HEK293 (cell line): ENCODE results near the gene RCOR1.

ENCODE experiments used
- ATF2 ChIP-seq: fragments of 450-650 bp; formaldehyde crosslinking; IDR thresholded peaks from 2 replicates; pipeline ENCODE4 v1.5.1; 2016; ENCODE audit warnings: missing biosample characterization, missing genetic modification characterization, low read depth
- CTCF ChIP-seq: fragments of 450-650 bp; formaldehyde crosslinking; IDR thresholded peaks from 2 replicates; pipeline ENCODE4 v1.5.1; 2016; ENCODE audit warnings: missing biosample characterization, missing genetic modification characterization
- MZF1 ChIP-seq: fragments of 450-650 bp; formaldehyde crosslinking; IDR thresholded peaks from 2 replicates; pipeline ENCODE4 v1.5.1; 2017; ENCODE audit warnings: missing biosample characterization, missing genetic modification characterization, borderline replicate concordance
- PRDM1 ChIP-seq: fragments of 450-650 bp; formaldehyde crosslinking; IDR thresholded peaks from 2 replicates; pipeline ENCODE4; 2016; ENCODE audit warnings: missing biosample characterization, missing genetic modification characterization
- PRDM4 ChIP-seq: fragments of 450-650 bp; formaldehyde crosslinking; IDR thresholded peaks from 2 replicates; pipeline ENCODE4 v1.5.1; 2017; ENCODE audit warnings: missing biosample characterization, missing genetic modification characterization
- PRDM6 ChIP-seq: fragments of 450-650 bp; formaldehyde crosslinking; IDR thresholded peaks from 2 replicates; pipeline ENCODE4 v1.5.1; 2017; ENCODE audit warnings: missing biosample characterization, missing genetic modification characterization
- ZBTB7A ChIP-seq: fragments of 450-650 bp; formaldehyde crosslinking; IDR thresholded peaks from 2 replicates; pipeline ENCODE4 v1.5.1; 2016; ENCODE audit warnings: low read depth, missing biosample characterization, missing genetic modification characterization
- ZNF138 ChIP-seq: fragments of 450-650 bp; formaldehyde crosslinking; IDR thresholded peaks from 2 replicates; pipeline ENCODE4 v1.5.1; 2016; ENCODE audit warnings: missing biosample characterization, missing genetic modification characterization, borderline replicate concordance
- ZNF140 ChIP-seq: fragments of 450-650 bp; formaldehyde crosslinking; IDR thresholded peaks from 2 replicates; pipeline ENCODE4 v1.5.1; 2016; ENCODE audit warnings: missing biosample characterization, missing genetic modification characterization
- ZNF221 ChIP-seq: fragments of 450-650 bp; formaldehyde crosslinking; IDR thresholded peaks from 2 replicates; pipeline ENCODE4 v1.5.1; 2017; ENCODE audit warnings: missing biosample characterization, missing genetic modification characterization, borderline replicate concordance
- ZNF571 ChIP-seq: fragments of 450-650 bp; formaldehyde crosslinking; IDR thresholded peaks from 2 replicates; pipeline ENCODE4 v1.5.0; 2017; ENCODE audit warnings: missing biosample characterization, missing genetic modification characterization
- ZNF585B ChIP-seq: fragments of 450-650 bp; formaldehyde crosslinking; IDR thresholded peaks from 2 replicates; pipeline ENCODE4 v1.5.1; 2016; ENCODE audit warnings: missing biosample characterization, missing genetic modification characterization
- ZNF704 ChIP-seq: fragments of 450-650 bp; formaldehyde crosslinking; IDR thresholded peaks from 2 replicates; pipeline ENCODE4 v1.5.1; 2016; ENCODE audit warnings: missing biosample characterization, missing genetic modification characterization

- TF ChIP-seq CTCF (tag by site-specific recombination) (no peak), ZNF140 (tag by site-specific recombination) (no peak), ZNF571 (no peak), ZNF704 (tag by site-specific recombination) (no peak), MZF1 (tag by site-specific recombination) (no peak), ZNF138 (tag by site-specific recombination) (no peak), ZNF585B (tag by site-specific recombination) (no peak), PRDM1 (tag by site-specific recombination) (no peak), ATF2 (no peak), PRDM6 (tag by site-specific recombination) (no peak), ZNF221 (no peak), PRDM4 (tag by site-specific recombination) (no peak), ZBTB7A (tag by site-specific recombination) (no peak)
Measured at GRCh38 chr14:102624666-102625065, 32.2 kb downstream of the RCOR1 start.
